CD4-positive, alpha-beta memory T cell (primary cell): ENCODE data around the gene SLC51B. TPM values are rescaled to one million over a fixed set of nuclear protein-coding genes. Genes with fewer than 3 reads are reported as not detected.

Experiments used
- CTCF ChIA-PET: fragments of 350-600 bp; sonication (Branson Sonifier 250); formaldehyde crosslinking; loops from one replicate; lab custom pipeline; 2021; ENCODE audit warnings: inconsistent platforms; ENCODE audit not compliant: partially characterized antibody; lab: Charles Lee
- POLR2A ChIA-PET: fragments of 350-600 bp; sonication (Branson Sonifier 250); formaldehyde crosslinking; loops from one replicate; lab custom pipeline; 2021; ENCODE audit not compliant: partially characterized antibody; lab: Charles Lee
- DNase-seq, 5 donors: peaks; one replicate each; pipeline versions ENCODE4 v3.0.0 to v3.0.0-alpha.2; 2020 to 2022; ENCODE audit warnings: mixed read lengths in 1 of 5
- H3K27ac ChIP-seq: one replicate; pipeline ENCODE4 v1.7.0; 2013; ENCODE audit warnings: low read depth, low read length
- H3K27me3 ChIP-seq: 2 replicates; pipeline ENCODE4 v1.7.0; 2013; ENCODE audit warnings: mild to moderate bottlenecking, low read length, moderate library complexity; ENCODE audit not compliant: insufficient read depth
- H3K36me3 ChIP-seq: 2 replicates; pipeline ENCODE4 v1.7.0; 2013; ENCODE audit warnings: mild to moderate bottlenecking, low read length, moderate library complexity; ENCODE audit not compliant: insufficient read depth
- H3K4me1 ChIP-seq: 2 replicates; pipeline ENCODE4 v1.7.0; 2013; ENCODE audit warnings: mild to moderate bottlenecking, low read length, moderate library complexity; ENCODE audit not compliant: insufficient read depth
- H3K4me3 ChIP-seq, 2 donors: one replicate each; pipeline ENCODE4 v1.7.0; 2013; ENCODE audit warnings: low read length in 2 of 2, mild to moderate bottlenecking in 1 of 2
- H3K9me3 ChIP-seq, 2 donors: one replicate each; pipeline ENCODE4 v1.7.0; 2013; ENCODE audit warnings: low read length in 2 of 2, control low read depth in 1 of 2; ENCODE audit not compliant: control insufficient read depth in 1 of 2
- H3K27ac Mint-ChIP-seq, 7 donors: one replicate each; pipeline ENCODE4 v1.8.0; 2020 to 2021; ENCODE audit warnings: mixed read lengths in 7 of 7, mild to moderate bottlenecking in 6 of 7, inconsistent platforms in 3 of 7, moderate library complexity in 3 of 7
- H3K27me3 Mint-ChIP-seq, 2 donors: one replicate each; pipeline ENCODE4 v1.8.0; 2020 to 2021; ENCODE audit warnings: mixed read lengths in 2 of 2
- H3K36me3 Mint-ChIP-seq, 2 donors: one replicate each; pipeline ENCODE4 v1.8.0; 2020 to 2021; ENCODE audit warnings: mixed read lengths in 2 of 2, inconsistent platforms in 1 of 2, mild to moderate bottlenecking in 1 of 2
- H3K4me1 Mint-ChIP-seq, 4 donors: one replicate each; pipeline ENCODE4 v1.8.0; 2020 to 2021; ENCODE audit warnings: mixed read lengths in 4 of 4, mild to moderate bottlenecking in 1 of 4
- H3K4me3 Mint-ChIP-seq, 8 donors: one replicate each; pipeline ENCODE4 v1.8.0; 2020 to 2021; ENCODE audit warnings: mixed read lengths in 8 of 8, mild to moderate bottlenecking in 7 of 8, moderate library complexity in 6 of 8, inconsistent platforms in 3 of 8
- H3K9me3 Mint-ChIP-seq, 8 donors: one replicate each; pipeline ENCODE4 v1.8.0; 2020 to 2021; ENCODE audit warnings: mixed read lengths in 8 of 8, mild to moderate bottlenecking in 5 of 8, inconsistent platforms in 3 of 8, moderate library complexity in 1 of 8
- intact Hi-C: fragments of 100-400 bp; cut with micrococcal nuclease; formaldehyde crosslinking; loops from one replicate; pipeline ENCODE4 v1.15.1; 2023
- polyA plus RNA-seq, 2 donors: library from polyadenylated mRNA; unstranded; fragments of 300-500 nt; fragmentation: Illumina TruSeq; gene quantifications; one replicate each; pipeline ENCODE4 v1.2.3, GENCODE V29; 2021
- total RNA-seq, 2 experiments: library from RNA; stranded (reverse); gene quantifications; one replicate each; pipeline ENCODE4 v1.2.3, GENCODE V29; 2021

Gene SLC51B
- total and polyA plus RNA-seq, 4 experiments from 2014 or later: not detected

DNA sequence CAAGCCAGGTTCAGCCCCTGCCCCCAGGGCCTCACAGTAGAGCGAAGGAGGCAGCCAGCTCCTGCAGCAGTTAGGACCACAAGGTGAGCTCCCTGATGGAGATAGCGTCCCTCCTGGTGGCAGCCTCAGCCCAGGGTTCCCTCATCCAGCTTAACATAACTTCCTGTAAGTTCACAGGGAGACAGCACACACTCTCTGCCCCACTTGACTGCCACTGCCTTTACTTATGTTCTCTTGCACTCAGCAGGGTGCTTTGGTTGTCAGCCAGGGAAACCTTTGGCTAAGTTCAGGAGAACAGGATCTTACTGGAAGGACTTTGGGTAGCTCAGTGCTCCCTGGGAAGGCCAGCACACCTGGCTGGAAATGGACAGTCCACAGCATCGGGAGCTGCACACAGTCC is 42.2 kb downstream of the SLC51B start:
- peaks cover 8% of the 10 kb centered on the region in 2 donors for H3K27me3 Mint-ChIP-seq
- intact Hi-C loops: no loop called here
- POLR2A ChIA-PET: no interaction called here
- no peaks in the 10 kb centered on the region for H3K9me3 Mint-ChIP-seq
- DNase-seq: no peak
- peaks cover 5 to 10% (median 6%) of the 10 kb centered on the region in 4 donors for H3K4me1 Mint-ChIP-seq
- H3K36me3 ChIP-seq: no peaks in the 10 kb centered on the region
- no peaks in the 10 kb centered on the region for H3K9me3 ChIP-seq
- CTCF ChIA-PET: interaction anchor here (0.8 to 1.5 kb wide), 4 partner anchors 9 to 53 kb away, joined by 3 to 4 read pairs (median 3); no protein-coding TSS in a partner anchor
- H3K27ac Mint-ChIP-seq: peak overlapping the region in 1 of 7 donors; percentile 41
- peaks cover 4% of the 10 kb centered on the region for H3K4me1 ChIP-seq
- H3K36me3 Mint-ChIP-seq: no peaks in the 10 kb centered on the region
- H3K4me3 ChIP-seq: no peak overlapping the region
- no peak overlapping the region for H3K27ac ChIP-seq
- H3K27me3 ChIP-seq: no peaks in the 10 kb centered on the region
- no peak overlapping the region for H3K4me3 Mint-ChIP-seq

- Histone ChIP-seq H3K27ac (no peak overlapping the region), H3K4me1 (no peaks in the 10 kb centered on the region), H3K36me3 (no peaks in the 10 kb centered on the region), H3K27me3 (no peaks in the 10 kb centered on the region), H3K9me3 (no peaks in the 10 kb centered on the region), H3K4me3 (no peak overlapping the region)
- H3K27me3 Mint-ChIP-seq: peaks cover 2 to 3% of the 10 kb centered on the region in 2 donors
- H3K4me3 Mint-ChIP-seq: no peak overlapping the region
- H3K27ac Mint-ChIP-seq: no peak overlapping the region
- peaks cover 0 to 3% (median 0%) of the 10 kb centered on the region in 4 donors for H3K4me1 Mint-ChIP-seq
- no peak for DNase-seq
- ChIA-PET CTCF (interaction anchor here (1.4 to 1.5 kb wide), 2 partner anchors 12 to 54 kb away, joined by 3 to 4 read pairs; no protein-coding TSS in a partner anchor), POLR2A (no interaction called here)
- intact Hi-C loops: no loop called here
- no peaks in the 10 kb centered on the region for H3K36me3 Mint-ChIP-seq
- no peaks in the 10 kb centered on the region for H3K9me3 Mint-ChIP-seq
Observed at GRCh38 chr15:65087873-65088642, 42.9 kb downstream of the SLC51B start.

- intact Hi-C loops: no loop called here
- Mint-ChIP-seq H3K9me3 (no peaks in the 10 kb centered on the region), H3K4me1 (no peaks in the 10 kb centered on the region), H3K4me3 (no peak overlapping the region), H3K27me3 (peaks cover 2 to 3% of the 10 kb centered on the region in 2 donors), H3K27ac (peak overlapping the region in 2 of 7 donors; percentile 7 to 44), H3K36me3 (no peaks in the 10 kb centered on the region)
- no peak for DNase-seq
- Histone ChIP-seq H3K4me1 (no peaks in the 10 kb centered on the region), H3K4me3 (no peak overlapping the region), H3K36me3 (no peaks in the 10 kb centered on the region), H3K27me3 (no peaks in the 10 kb centered on the region), H3K9me3 (no peaks in the 10 kb centered on the region), H3K27ac (no peak overlapping the region)
- ChIA-PET CTCF (no interaction called here), POLR2A (no interaction called here)
Observed at GRCh38 chr15:65088643-65089021, 43.4 kb downstream of the SLC51B start.

DNA sequence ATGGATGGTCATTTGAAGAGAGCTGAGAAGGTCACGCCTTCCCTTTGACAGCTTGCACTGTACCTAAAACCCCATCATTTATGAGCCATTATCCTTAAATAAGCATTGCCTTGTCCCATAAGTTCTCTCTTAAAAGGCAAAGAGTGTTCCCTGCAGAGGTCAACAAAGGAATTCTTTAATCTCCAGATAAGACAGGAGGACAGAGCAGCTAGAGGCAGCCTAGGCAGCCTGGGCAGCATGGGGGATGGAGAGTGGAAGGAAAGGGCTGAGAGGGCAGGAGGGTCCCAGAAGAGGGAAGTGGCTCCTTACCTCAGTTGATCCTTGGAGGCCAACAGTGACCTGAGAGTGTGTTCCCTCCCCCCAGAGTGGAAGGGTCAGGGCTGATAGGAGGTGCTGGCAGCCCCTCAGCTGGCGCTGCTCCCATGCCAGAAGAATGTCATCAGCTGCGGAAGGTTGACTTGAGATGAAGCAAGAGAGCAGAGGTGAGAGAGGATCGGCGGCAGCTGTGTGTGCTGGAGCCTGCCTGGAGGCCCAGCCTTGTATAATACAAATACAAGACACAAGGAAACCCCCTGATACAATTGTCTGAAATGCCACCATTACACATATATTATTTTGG is 44.1 kb downstream of the SLC51B start:
- Mint-ChIP-seq H3K4me1 (no peaks in the 10 kb centered on the region), H3K36me3 (peaks cover 0 to 1% of the 10 kb centered on the region in 2 donors), H3K27ac (peak overlapping the region in 2 of 7 donors; percentile 44 to 72), H3K4me3 (no peak overlapping the region), H3K27me3 (peaks cover 0 to 2% of the 10 kb centered on the region in 2 donors), H3K9me3 (no peaks in the 10 kb centered on the region)
- Histone ChIP-seq H3K27me3 (no peaks in the 10 kb centered on the region), H3K4me3 (no peak overlapping the region), H3K9me3 (no peaks in the 10 kb centered on the region), H3K4me1 (no peaks in the 10 kb centered on the region), H3K27ac (no peak overlapping the region), H3K36me3 (no peaks in the 10 kb centered on the region)
- intact Hi-C loops: no loop called here
- POLR2A ChIA-PET: no interaction called here
- no peak for DNase-seq
- CTCF ChIA-PET: no interaction called here

DNA sequence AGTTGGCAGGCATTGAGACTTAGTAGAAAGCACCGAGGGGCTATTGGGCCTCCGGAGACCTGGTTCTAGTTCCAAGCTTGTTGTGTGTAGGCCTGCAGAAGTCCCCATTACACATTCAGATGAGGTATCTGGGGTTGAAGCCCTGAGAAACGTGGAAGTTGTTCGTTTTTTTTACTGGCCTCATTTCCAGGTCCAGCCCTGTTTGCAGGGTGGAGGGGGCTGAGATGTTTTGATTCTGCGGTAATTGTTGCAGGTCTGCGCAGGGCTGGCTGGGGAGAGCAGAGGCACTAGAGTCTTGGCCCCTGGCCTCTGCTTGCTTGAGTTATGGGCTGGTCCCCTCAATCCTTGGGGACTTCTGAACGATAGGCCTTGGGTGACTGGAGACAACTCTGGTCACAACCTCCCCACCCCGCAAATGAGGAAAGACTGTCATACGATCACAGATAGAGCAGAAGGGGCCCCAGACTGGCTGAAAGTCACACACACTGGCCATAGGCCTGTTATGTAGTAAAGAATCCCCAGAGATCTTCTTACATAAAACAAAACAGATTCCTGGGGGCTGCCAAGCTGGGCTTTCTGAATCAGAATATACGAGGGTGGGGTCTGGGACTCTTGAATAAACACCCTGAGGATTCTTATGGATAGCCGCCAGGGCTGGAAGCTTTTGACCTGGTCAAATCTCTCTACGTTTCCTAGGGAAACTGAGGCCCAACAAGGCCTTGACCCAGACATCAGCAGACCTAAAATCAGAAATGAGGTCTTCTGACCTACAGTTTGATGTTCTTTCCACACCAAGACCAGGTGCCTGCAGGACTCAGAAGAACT is 47.0 kb downstream of the SLC51B start:
- DNase-seq: no peak
- intact Hi-C loops: no loop called here
- Mint-ChIP-seq H3K4me1 (no peaks in the 10 kb centered on the region), H3K9me3 (no peaks in the 10 kb centered on the region), H3K27ac (peak overlapping the region in 1 of 7 donors; percentile 52), H3K4me3 (no peak overlapping the region), H3K27me3 (no peaks in the 10 kb centered on the region), H3K36me3 (peaks cover 1 to 11% of the 10 kb centered on the region in 2 donors)
- no peaks in the 10 kb centered on the region for H3K4me1 ChIP-seq
- H3K9me3 ChIP-seq: no peaks in the 10 kb centered on the region
- ChIA-PET CTCF (interaction anchor here (0.6 kb wide), 1 partner anchor 202 kb away, joined by 3 read pairs; no protein-coding TSS in a partner anchor), POLR2A (no interaction called here)
- no peak overlapping the region for H3K27ac ChIP-seq
- H3K36me3 ChIP-seq: no peaks in the 10 kb centered on the region
- H3K27me3 ChIP-seq: no peaks in the 10 kb centered on the region
- no peak overlapping the region for H3K4me3 ChIP-seq

DNA sequence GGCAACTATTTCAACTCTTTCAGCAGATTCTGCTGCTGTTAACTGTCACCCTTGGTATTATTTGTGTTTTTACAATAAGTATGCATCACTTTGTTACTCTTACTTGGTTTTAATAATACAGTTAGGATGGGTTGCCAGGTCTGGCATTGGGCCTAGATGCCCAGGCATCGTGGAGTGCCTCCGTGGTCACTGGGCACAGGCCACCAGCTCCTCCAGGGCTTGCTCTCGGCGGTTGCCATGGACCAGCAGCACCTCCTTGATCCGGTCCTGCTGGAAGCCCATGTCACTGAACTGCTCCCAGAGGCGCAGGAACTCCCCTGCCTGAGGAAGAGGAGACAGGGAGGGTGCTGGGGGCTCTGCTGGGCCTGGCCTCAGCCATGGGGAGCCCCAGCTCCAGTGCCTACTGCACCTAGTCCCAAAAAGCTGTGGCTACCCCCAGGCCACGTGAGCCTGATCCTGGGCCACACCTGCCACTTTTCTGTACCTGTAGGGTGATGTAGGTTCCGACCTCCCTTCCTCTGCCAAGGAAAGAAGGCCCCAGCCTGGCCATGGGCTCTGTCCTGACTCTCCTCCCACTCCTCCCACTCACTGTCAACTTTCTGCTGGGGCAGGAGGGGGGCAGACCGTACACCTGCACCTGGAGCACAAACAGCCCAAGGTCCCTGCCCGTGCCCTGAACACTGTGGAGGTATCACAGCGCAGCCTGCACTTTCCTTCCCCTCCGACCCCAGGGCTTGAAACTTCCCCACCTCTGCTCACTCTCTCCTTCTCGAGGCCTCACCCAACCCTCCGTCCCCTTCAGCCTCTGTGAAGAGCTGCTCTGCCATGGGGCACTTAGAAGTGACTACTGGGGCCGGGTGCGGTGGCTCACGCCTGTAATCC is 48.0 kb downstream of the SLC51B start:
- H3K4me1 Mint-ChIP-seq: no peaks in the 10 kb centered on the region
- ChIA-PET POLR2A (no interaction called here), CTCF (no interaction called here)
- Histone ChIP-seq H3K9me3 (no peaks in the 10 kb centered on the region), H3K36me3 (no peaks in the 10 kb centered on the region), H3K4me1 (no peaks in the 10 kb centered on the region), H3K27ac (no peak overlapping the region), H3K27me3 (no peaks in the 10 kb centered on the region), H3K4me3 (no peak overlapping the region)
- no peak overlapping the region for H3K4me3 Mint-ChIP-seq
- intact Hi-C loops: no loop called here
- H3K27ac Mint-ChIP-seq: no peak overlapping the region
- H3K36me3 Mint-ChIP-seq: peaks cover 10 to 21% of the 10 kb centered on the region in 2 donors
- no peak for DNase-seq
- no peaks in the 10 kb centered on the region for H3K27me3 Mint-ChIP-seq
- no peaks in the 10 kb centered on the region for H3K9me3 Mint-ChIP-seq
